K562 (cell line): Measurements from ENCODE around the gene ADSS1. TPM values are rescaled to one million over a fixed set of nuclear protein-coding genes. Genes with fewer than 3 reads are reported as not detected.

Experiments used
- ATAC-seq: fragments of 200-7000 bp; cut with Tn5 transposase; 3 replicates; pipeline ENCODE4 v1.9.1; 2020; ENCODE audit warnings: moderate library complexity
- BruUV-seq: library from RNA; stranded (reverse); fragments of 400-500 nt; replicated peaks from 2 replicates; lab custom pipeline; 2021; lab: Mats Ljungman, UMichigan
- CTCF ChIA-PET: fragments of 300-600 bp; formaldehyde crosslinking; extraction: SDS; loops from one replicate; lab custom pipeline; 2021; ENCODE audit warnings: low intra/inter-chr PET ratio; lab: Yijun Ruan, JAX
- POLR2A ChIA-PET: fragments of 300-600, 350-650 bp; sonication (Branson Sonifier 250); formaldehyde crosslinking; extraction: SDS; loops from one replicate; lab custom pipeline; 2021; ENCODE audit warnings: antibody characterized with exemption, inconsistent platforms; lab: Yijun Ruan, JAX
- DNase-seq, 4 experiments: peaks; one replicate each; pipeline versions ENCODE4 v3.0.0 to v3.0.0-alpha.2; 2011 to 2018; ENCODE audit warnings: low spot score in 3 of 4, mixed read lengths in 3 of 4; ENCODE audit errors: extremely low read depth in 1 of 4
- FAIRE-seq: peaks from 2 replicates; lab custom pipeline; 2011; peaks lifted over from hg19 to GRCh38; lab: Jason Lieb, UNC
- H2AFZ ChIP-seq: 2 replicates; pipeline ENCODE4 v1.6.0; 2011; ENCODE audit warnings: low read depth, low read length, control low read depth, inconsistent platforms
- H3K27ac ChIP-seq: fragments of 200-600 bp; 3 replicates; pipeline ENCODE4 v1.8.0; 2011; ENCODE audit warnings: low read depth, mild to moderate bottlenecking, control low read depth, inconsistent platforms, low read length, moderate library complexity, mixed read lengths; ENCODE audit errors: extremely low read depth
- H3K27me3 ChIP-seq, 2 experiments: fragments of 300-600 bp in 1 of 2; 2 replicates in 1 of 2; 3 replicates in 1 of 2; pipeline versions ENCODE4 v1.6.0 to v1.8.0; 2011; ENCODE audit warnings: inconsistent platforms in 2 of 2, low read length in 2 of 2, mild to moderate bottlenecking in 1 of 2, mixed read lengths in 1 of 2, moderate library complexity in 1 of 2; ENCODE audit not compliant: control insufficient read depth in 2 of 2, insufficient read depth in 2 of 2
- H3K36me3 ChIP-seq: fragments of 300-600 bp; 3 replicates; pipeline ENCODE4 v1.8.0; 2011; ENCODE audit warnings: mild to moderate bottlenecking, low read length, inconsistent platforms; ENCODE audit not compliant: control insufficient read depth, insufficient read depth
- H3K4me1 ChIP-seq, 2 experiments: fragments of 200-600 bp in 1 of 2; replicated peaks in 1 of 2; 2 replicates in 1 of 2; 3 replicates in 1 of 2; pipeline versions ENCODE4 v1.5.1 to v1.8.0; 2011; ENCODE audit warnings: inconsistent platforms in 2 of 2, low read length in 2 of 2, mild to moderate bottlenecking in 1 of 2, mixed read lengths in 1 of 2, moderate library complexity in 1 of 2; ENCODE audit not compliant: control insufficient read depth in 2 of 2, insufficient read depth in 2 of 2
- H3K4me2 ChIP-seq: 2 replicates; pipeline ENCODE4 v1.6.1; 2011; ENCODE audit warnings: low read length, control low read depth, inconsistent platforms, mixed read lengths; ENCODE audit not compliant: insufficient read depth
- H3K4me3 ChIP-seq: fragments of 200-600 bp; sonication (generic), shearing (Covaris generic); 2 replicates; pipeline ENCODE4 v1.5.1; 2016; ENCODE audit warnings: control low read depth, inconsistent platforms
- H3K79me2 ChIP-seq: fragments of 200-600 bp; 3 replicates; pipeline ENCODE4 v1.8.0; 2011; ENCODE audit warnings: low read length, inconsistent platforms; ENCODE audit not compliant: control insufficient read depth, insufficient read depth
- H3K9ac ChIP-seq, 2 experiments: 2 replicates each; pipeline versions ENCODE4 v1.6.0 to v1.6.1; 2011; ENCODE audit warnings: low read depth in 2 of 2, low read length in 2 of 2, control low read depth in 1 of 2, inconsistent platforms in 1 of 2, mild to moderate bottlenecking in 1 of 2, mixed read lengths in 1 of 2; ENCODE audit not compliant: insufficient read depth in 1 of 2
- H3K9me1 ChIP-seq: one replicate; pipeline ENCODE4 v1.6.0; 2011; ENCODE audit warnings: inconsistent platforms, mild to moderate bottlenecking, low read length, moderate library complexity; ENCODE audit not compliant: control insufficient read depth, insufficient read depth
- H3K9me3 ChIP-seq: replicated peaks from 2 replicates; pipeline ENCODE4 v1.5.1; 2011; ENCODE audit warnings: low read depth, low read length, inconsistent platforms; ENCODE audit not compliant: control insufficient read depth, insufficient read depth
- H4K20me1 ChIP-seq: replicated peaks from 2 replicates; pipeline ENCODE4 v1.6.1; 2011; ENCODE audit warnings: low read length, inconsistent platforms, mixed read lengths; ENCODE audit not compliant: control insufficient read depth, insufficient read depth
- ZNF134 ChIP-seq: fragments of 250-450 bp; sonication (Bioruptor Pico); conservative IDR thresholded peaks from 2 replicates; pipeline ENCODE4 v1.4.0; 2020
- ZNF507 ChIP-seq: conservative IDR thresholded peaks from 2 replicates; pipeline ENCODE4 v1.6.1; 2017; ENCODE audit warnings: missing genetic modification characterization, missing compliant biosample characterization
- WGBS: fragments of 100-300 bp; shearing (Covaris generic); methylation state at CpG from one replicate; pipeline ENCODE4 v1.1.6; 2016; ENCODE audit warnings: low coverage, mixed read lengths; ENCODE audit not compliant: insufficient coverage; ENCODE audit errors: missing lambda C conversion rate; 5-methylcytosine and 5-hydroxymethylcytosine counted together
- in situ Hi-C: fragments of 300-500 bp; cut with MboI; formaldehyde crosslinking; loops from 4 replicates; pipeline ENCODE4 v1.15.0; 2018; ENCODE audit warnings: inconsistent platforms, mixed read lengths
- intact Hi-C: fragments of 100-400 bp; cut with micrococcal nuclease; formaldehyde crosslinking; loops from 2 replicates; pipeline ENCODE4 v1.14.2; 2022
- polyA plus RNA-seq, 8 experiments: library from polyadenylated mRNA; depleted of rRNA in 4 of 8; stranded (reverse) in 5 of 8; unstranded in 3 of 8; fragments of >200 nt; fragmentation: Nextera tagmentation in 2 of 8; fragmentation: Illumina TruSeq in 1 of 8; extraction: Ambion mirVana in 2 of 8; extraction: Trizol in 1 of 8; gene quantifications; 2 replicates each; pipeline versions ENCODE4 v1.2.1 to v1.2.3, GENCODE V29; 2011 to 2014; ENCODE audit warnings: inconsistent platforms in 1 of 8, missing spikeins in 1 of 8
- total RNA-seq, 7 experiments: library from RNA; depleted of rRNA in 6 of 7; stranded (reverse); fragments of >200 nt in 6 of 7; fragmentation: Illumina TruSeq in 2 of 7; extraction: Trizol in 2 of 7; gene quantifications; 2 replicates each; pipeline versions ENCODE4 v1.2.1 to v1.2.3, GENCODE V29; 2011 to 2021; ENCODE audit warnings: low replicate concordance in 1 of 7

The ADSS1 gene
- total and polyA plus RNA-seq, 9 of the 15 experiments (the other 6 are each of a cell fraction or from before 2014, with no cell fraction given) = 0.53 to 5.9 (median 3.9) TPM

DNA sequence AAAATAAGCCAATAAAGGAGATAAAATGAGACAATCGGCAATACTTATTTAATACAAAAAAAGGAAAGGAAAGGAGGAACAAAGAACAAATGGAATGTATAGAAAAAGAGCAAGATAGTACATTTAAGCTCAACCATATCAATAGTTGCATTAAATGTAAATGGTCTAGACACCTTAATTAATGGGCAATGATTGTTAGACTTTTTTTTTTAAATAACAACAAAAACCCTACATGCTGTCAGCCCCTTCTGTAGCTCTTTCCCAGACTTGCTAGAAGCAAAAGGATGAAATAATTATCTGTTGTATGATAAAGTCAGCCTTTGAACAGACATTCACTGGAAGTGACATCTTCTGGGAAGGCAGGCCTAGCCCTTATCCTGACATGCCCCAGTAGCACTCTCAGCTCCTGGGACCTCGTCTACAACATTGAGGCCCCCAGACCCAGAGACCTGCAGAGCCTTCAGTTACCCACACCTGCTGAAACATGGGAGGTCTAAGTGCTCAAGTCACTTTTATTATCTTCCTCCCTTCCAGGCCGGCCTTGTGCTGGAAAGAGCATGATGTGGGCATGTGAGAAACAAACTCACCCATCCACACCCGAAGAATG lies 42.3 kb downstream of the ADSS1 start:
- Histone ChIP-seq H4K20me1 (no peaks in the 10 kb centered on the region), H3K4me2 (peak overlapping the region; percentile 37; the same call in 1 of the 2 replicates), H3K9ac (no peak overlapping the region; a peak in 1 of 4 replicates), H3K27me3 (no peaks in the 10 kb centered on the region), H3K9me1 (no peaks in the 10 kb centered on the region), H3K4me3 (no peak overlapping the region), H3K9me3 (peaks cover 4% of the 10 kb centered on the region; the same call in 1 of the 2 replicates), H3K79me2 (no peaks in the 10 kb centered on the region), H3K27ac (0 out of 3 replicates have a peak overlapping the region, but pooled peaks have one; percentile 16), H2AFZ (no peak overlapping the region), H3K4me1 (peaks cover 6 to 33% of the 10 kb centered on the region in 2 experiments; a peak in 4 of 5 replicates), H3K36me3 (peaks cover 15% of the 10 kb centered on the region; the same call in 1 of the 3 replicates)
- CTCF ChIA-PET = no interaction called here
- no peak for ATAC-seq
- in situ Hi-C loops = loop anchor here (5.0 kb wide), 1 partner anchor 56 kb away; no protein-coding TSS in a partner anchor
- FAIRE-seq = no peak
- 29% methylated on average over 4 of the region's 4 CpGs for WGBS
- intact Hi-C loops = loop anchor here (10.0 kb wide), 1 partner anchor 108 kb away; no protein-coding TSS in a partner anchor
- no peak for DNase-seq
- POLR2A ChIA-PET = interaction anchor here (0.6 to 1.7 kb wide), 4 partner anchors 13 to 33 kb away, joined by 3 to 6 read pairs (median 4); partner anchors contain the start of gene SIVA1
- no TSS peak for BruUV-seq
- peak; percentile 92 for TF ChIP-seq ZNF507 (tag)
- TF ChIP-seq ZNF134 (CRISPR knock-in tag) = no peak
